K562 (cell line): ENCODE results near the gene DOK4. TPM values are rescaled to one million over a fixed set of nuclear protein-coding genes. Genes with fewer than 3 reads are reported as not detected.

Experiments
- ATAC-seq: fragments of 200-7000 bp; cut with Tn5 transposase; 3 replicates; pipeline ENCODE4 v1.9.1; 2020; ENCODE audit warnings: moderate library complexity
- BruUV-seq: library from RNA; stranded (reverse); fragments of 400-500 nt; replicated peaks from 2 replicates; lab custom pipeline; 2021; lab: Mats Ljungman, UMichigan
- CTCF ChIA-PET: fragments of 300-600 bp; formaldehyde crosslinking; extraction: SDS; loops from one replicate; lab custom pipeline; 2021; ENCODE audit warnings: low intra/inter-chr PET ratio; lab: Yijun Ruan, JAX
- POLR2A ChIA-PET: fragments of 300-600, 350-650 bp; sonication (Branson Sonifier 250); formaldehyde crosslinking; extraction: SDS; loops from one replicate; lab custom pipeline; 2021; ENCODE audit warnings: antibody characterized with exemption, inconsistent platforms; lab: Yijun Ruan, JAX
- DNase-seq, 4 experiments: peaks; one replicate each; pipeline versions ENCODE4 v3.0.0 to v3.0.0-alpha.2; 2011 to 2018; ENCODE audit warnings: low spot score in 3 of 4, mixed read lengths in 3 of 4; ENCODE audit errors: extremely low read depth in 1 of 4
- FAIRE-seq: peaks from 2 replicates; lab custom pipeline; 2011; peaks lifted over from hg19 to GRCh38; lab: Jason Lieb, UNC
- H2AFZ ChIP-seq: 2 replicates; pipeline ENCODE4 v1.6.0; 2011; ENCODE audit warnings: low read depth, low read length, control low read depth, inconsistent platforms
- H3K27ac ChIP-seq: fragments of 200-600 bp; 3 replicates; pipeline ENCODE4 v1.8.0; 2011; ENCODE audit warnings: low read depth, mild to moderate bottlenecking, control low read depth, inconsistent platforms, low read length, moderate library complexity, mixed read lengths; ENCODE audit errors: extremely low read depth
- H3K27me3 ChIP-seq, 2 experiments: fragments of 300-600 bp in 1 of 2; 2 replicates in 1 of 2; 3 replicates in 1 of 2; pipeline versions ENCODE4 v1.6.0 to v1.8.0; 2011; ENCODE audit warnings: inconsistent platforms in 2 of 2, low read length in 2 of 2, mild to moderate bottlenecking in 1 of 2, mixed read lengths in 1 of 2, moderate library complexity in 1 of 2; ENCODE audit not compliant: control insufficient read depth in 2 of 2, insufficient read depth in 2 of 2
- H3K36me3 ChIP-seq: fragments of 300-600 bp; 3 replicates; pipeline ENCODE4 v1.8.0; 2011; ENCODE audit warnings: mild to moderate bottlenecking, low read length, inconsistent platforms; ENCODE audit not compliant: control insufficient read depth, insufficient read depth
- H3K4me1 ChIP-seq, 2 experiments: fragments of 200-600 bp in 1 of 2; replicated peaks in 1 of 2; 2 replicates in 1 of 2; 3 replicates in 1 of 2; pipeline versions ENCODE4 v1.5.1 to v1.8.0; 2011; ENCODE audit warnings: inconsistent platforms in 2 of 2, low read length in 2 of 2, mild to moderate bottlenecking in 1 of 2, mixed read lengths in 1 of 2, moderate library complexity in 1 of 2; ENCODE audit not compliant: control insufficient read depth in 2 of 2, insufficient read depth in 2 of 2
- H3K4me2 ChIP-seq: 2 replicates; pipeline ENCODE4 v1.6.1; 2011; ENCODE audit warnings: low read length, control low read depth, inconsistent platforms, mixed read lengths; ENCODE audit not compliant: insufficient read depth
- H3K4me3 ChIP-seq: fragments of 200-600 bp; sonication (generic), shearing (Covaris generic); 2 replicates; pipeline ENCODE4 v1.5.1; 2016; ENCODE audit warnings: control low read depth, inconsistent platforms
- H3K79me2 ChIP-seq: fragments of 200-600 bp; 3 replicates; pipeline ENCODE4 v1.8.0; 2011; ENCODE audit warnings: low read length, inconsistent platforms; ENCODE audit not compliant: control insufficient read depth, insufficient read depth
- H3K9ac ChIP-seq, 2 experiments: 2 replicates each; pipeline versions ENCODE4 v1.6.0 to v1.6.1; 2011; ENCODE audit warnings: low read depth in 2 of 2, low read length in 2 of 2, control low read depth in 1 of 2, inconsistent platforms in 1 of 2, mild to moderate bottlenecking in 1 of 2, mixed read lengths in 1 of 2; ENCODE audit not compliant: insufficient read depth in 1 of 2
- H3K9me1 ChIP-seq: one replicate; pipeline ENCODE4 v1.6.0; 2011; ENCODE audit warnings: inconsistent platforms, mild to moderate bottlenecking, low read length, moderate library complexity; ENCODE audit not compliant: control insufficient read depth, insufficient read depth
- H3K9me3 ChIP-seq: replicated peaks from 2 replicates; pipeline ENCODE4 v1.5.1; 2011; ENCODE audit warnings: low read depth, low read length, inconsistent platforms; ENCODE audit not compliant: control insufficient read depth, insufficient read depth
- H4K20me1 ChIP-seq: replicated peaks from 2 replicates; pipeline ENCODE4 v1.6.1; 2011; ENCODE audit warnings: low read length, inconsistent platforms, mixed read lengths; ENCODE audit not compliant: control insufficient read depth, insufficient read depth
- HNRNPL ChIP-seq: fragments of 200-400 bp; formaldehyde crosslinking; IDR thresholded peaks from 2 replicates; pipeline ENCODE4 v1.6.1; 2017; ENCODE audit warnings: low read depth, mild to moderate bottlenecking, low read length
- KAT7 ChIP-seq: sonication (generic); formaldehyde crosslinking; IDR thresholded peaks from 2 replicates; pipeline ENCODE4 v1.8.0; 2022; ENCODE audit warnings: missing genetic modification reagents, mild to moderate bottlenecking, borderline replicate concordance
- NR0B1 ChIP-seq: fragments of 450-650 bp; IDR thresholded peaks from one replicate; pipeline ENCODE4 v1.6.1; 2018; ENCODE audit warnings: mild to moderate bottlenecking, moderate library complexity; ENCODE audit not compliant: partially characterized antibody
- POLR2A ChIP-seq: fragments of 450-650 bp; conservative IDR thresholded peaks from 2 replicates; pipeline ENCODE4 v1.6.1; 2016
- XRCC3 ChIP-seq: fragments of 450-650 bp; IDR thresholded peaks from 2 replicates; pipeline ENCODE4 v1.6.1; 2017; ENCODE audit warnings: mild to moderate bottlenecking, moderate library complexity
- ZEB2 ChIP-seq: fragments of 450-650 bp; IDR thresholded peaks from 2 replicates; pipeline ENCODE4 v1.6.1; 2016
- WGBS: fragments of 100-300 bp; shearing (Covaris generic); methylation state at CpG from one replicate; pipeline ENCODE4 v1.1.6; 2016; ENCODE audit warnings: low coverage, mixed read lengths; ENCODE audit not compliant: insufficient coverage; ENCODE audit errors: missing lambda C conversion rate; 5-methylcytosine and 5-hydroxymethylcytosine counted together
- in situ Hi-C: fragments of 300-500 bp; cut with MboI; formaldehyde crosslinking; loops from 4 replicates; pipeline ENCODE4 v1.15.0; 2018; ENCODE audit warnings: inconsistent platforms, mixed read lengths
- intact Hi-C: fragments of 100-400 bp; cut with micrococcal nuclease; formaldehyde crosslinking; loops from 2 replicates; pipeline ENCODE4 v1.14.2; 2022
- polyA plus RNA-seq, 8 experiments: library from polyadenylated mRNA; depleted of rRNA in 4 of 8; stranded (reverse) in 5 of 8; unstranded in 3 of 8; fragments of >200 nt; fragmentation: Nextera tagmentation in 2 of 8; fragmentation: Illumina TruSeq in 1 of 8; extraction: Ambion mirVana in 2 of 8; extraction: Trizol in 1 of 8; gene quantifications; 2 replicates each; pipeline versions ENCODE4 v1.2.1 to v1.2.3, GENCODE V29; 2011 to 2014; ENCODE audit warnings: inconsistent platforms in 1 of 8, missing spikeins in 1 of 8
- total RNA-seq, 7 experiments: library from RNA; depleted of rRNA in 6 of 7; stranded (reverse); fragments of >200 nt in 6 of 7; fragmentation: Illumina TruSeq in 2 of 7; extraction: Trizol in 2 of 7; gene quantifications; 2 replicates each; pipeline versions ENCODE4 v1.2.1 to v1.2.3, GENCODE V29; 2011 to 2021; ENCODE audit warnings: low replicate concordance in 1 of 7

The DOK4 gene
- total and polyA plus RNA-seq, 9 of the 15 experiments (the other 6 are each of a cell fraction or from before 2014, with no cell fraction given) = 0.10 to 14.4 (median 8.3) TPM

DNA sequence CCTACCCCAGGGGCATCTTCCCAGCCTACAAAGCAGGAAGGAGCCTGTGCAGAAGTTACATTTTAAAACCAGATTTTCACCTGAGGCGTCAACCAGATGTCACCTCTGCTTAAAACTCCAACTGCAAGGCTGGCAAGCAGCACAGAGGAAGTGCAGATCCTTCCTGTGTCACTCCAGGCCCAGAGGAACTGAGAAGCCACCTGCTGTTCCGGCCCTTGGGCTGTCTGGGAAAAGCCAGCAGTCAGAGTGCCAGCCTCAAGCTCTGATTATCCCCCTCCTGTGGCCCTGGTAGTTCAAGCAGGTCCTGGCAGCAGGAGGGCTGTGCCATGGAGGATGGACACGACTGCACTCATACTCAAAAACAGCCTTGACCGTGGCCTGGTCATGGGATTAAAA lies 13.6 kb downstream of the DOK4 start:
- DNase-seq (no peak), FAIRE-seq (no peak), ATAC-seq (no peak)
- POLR2A ChIA-PET = interaction anchor here (0.8 to 2.7 kb wide), 3 partner anchors 8 to 11 kb away, joined by 3 to 14 read pairs (median 4); partner anchors contain the start of gene POLR2C
- no peak overlapping the region for H3K4me3 ChIP-seq
- in situ Hi-C loops = no loop called here
- CTCF ChIA-PET = no interaction called here
- H3K27ac ChIP-seq = no peak overlapping the region
- H3K9me1 ChIP-seq = peaks cover 3% of the 10 kb centered on the region
- intact Hi-C loops = no loop called here
- H3K9me3 ChIP-seq = no peaks in the 10 kb centered on the region
- no TSS peak for BruUV-seq
- peaks cover 63% of the 10 kb centered on the region for H3K36me3 ChIP-seq
- H4K20me1 ChIP-seq = 0 out of 2 replicates have a peak, but pooled peaks cover 4% of the 10 kb centered on the region
- H3K4me2 ChIP-seq = no peak overlapping the region
- H3K27me3 ChIP-seq = no peaks in the 10 kb centered on the region
- peaks cover 11 to 26% of the 10 kb centered on the region in 2 experiments for H3K4me1 ChIP-seq
- H2AFZ ChIP-seq = no peak overlapping the region
- no peak overlapping the region for H3K9ac ChIP-seq
- no peak for TF ChIP-seq HNRNPL
- TF ChIP-seq ZEB2 = no peak
- TF ChIP-seq XRCC3 = no peak
- no peak for TF ChIP-seq KAT7 (CRISPR knock-in tag)
- no peak for TF ChIP-seq NR0B1
- TF ChIP-seq POLR2A = 0 out of 2 replicates have a peak, but pooled peaks have one; percentile 15
- 78% methylated on average over 4 of the region's 4 CpGs for WGBS
- no peaks in the 10 kb centered on the region for H3K79me2 ChIP-seq
